Panc1 (cell line): ENCODE data around the gene CUEDC2. TPM values are rescaled to one million over a fixed set of nuclear protein-coding genes. Genes with fewer than 3 reads are reported as not detected.

Source experiments
- ATAC-seq: fragments of 200-7000 bp; cut with Tn5 transposase; 2 replicates; pipeline ENCODE4 v1.9.1; 2020; ENCODE audit warnings: mild to moderate bottlenecking, moderate library complexity
- BruUV-seq: library from RNA; stranded (reverse); fragments of 400-500 nt; replicated peaks from 2 replicates; lab custom pipeline; 2021; lab: Mats Ljungman, UMichigan
- CTCF ChIA-PET: fragments of 300-600 bp; sonication (Branson Sonifier 250); formaldehyde crosslinking; loops from one replicate; lab custom pipeline; 2022; ENCODE audit warnings: antibody characterized with exemption; lab: Charles Lee
- POLR2A ChIA-PET: fragments of 300-600 bp; sonication (Branson Sonifier 250); formaldehyde crosslinking; loops from one replicate; lab custom pipeline; 2022; ENCODE audit warnings: antibody characterized with exemption; lab: Charles Lee
- DNase-seq: peaks from one replicate; pipeline ENCODE4 v3.0.0-alpha.2; 2010; ENCODE audit warnings: low read depth, low spot score
- H3K27ac ChIP-seq: 2 replicates; pipeline ENCODE4 v1.5.1; 2011; ENCODE audit warnings: mild to moderate bottlenecking, low read length, inconsistent platforms
- H3K27me3 ChIP-seq: fragments of 200-500 bp; sonication (Bioruptor generic); 2 replicates; pipeline ENCODE4 v1.6.0; 2014; ENCODE audit warnings: low read length, inconsistent platforms; ENCODE audit not compliant: control insufficient read depth, insufficient read depth
- H3K36me3 ChIP-seq: fragments of 200-500 bp; sonication (Bioruptor generic); 2 replicates; pipeline ENCODE4 v1.5.1; 2014; ENCODE audit warnings: inconsistent platforms, mild to moderate bottlenecking, low read length, moderate library complexity; ENCODE audit not compliant: control insufficient read depth, insufficient read depth
- H3K4me1 ChIP-seq: 2 replicates; pipeline ENCODE4 v1.5.1; 2011; ENCODE audit warnings: inconsistent platforms, mild to moderate bottlenecking, low read length, moderate library complexity; ENCODE audit not compliant: control insufficient read depth, insufficient read depth
- H3K4me3 ChIP-seq, 2 experiments: 2 replicates each; pipeline ENCODE4 v1.5.1; 2011 to 2012; ENCODE audit warnings: low read depth in 2 of 2, low read length in 2 of 2, mild to moderate bottlenecking in 2 of 2, inconsistent platforms in 1 of 2, moderate library complexity in 1 of 2
- H3K9me3 ChIP-seq: fragments of 200-500 bp; sonication (Bioruptor generic); 2 replicates; pipeline ENCODE4 v1.5.1; 2014; ENCODE audit warnings: low read depth, mild to moderate bottlenecking, inconsistent platforms, low read length, moderate library complexity; ENCODE audit not compliant: control insufficient read depth, insufficient read depth
- POLR2AphosphoS5 ChIP-seq: IDR thresholded peaks from 2 replicates; pipeline ENCODE4 v1.6.1; 2012; ENCODE audit warnings: mild to moderate bottlenecking, low read depth, low read length, moderate library complexity
- SIN3A ChIP-seq: IDR thresholded peaks from 2 replicates; pipeline ENCODE4 v1.6.1; 2012; ENCODE audit warnings: low read depth, mild to moderate bottlenecking, low read length, moderate library complexity, borderline replicate concordance; ENCODE audit not compliant: insufficient read depth
- TCF7L2 ChIP-seq: IDR thresholded peaks from 2 replicates; pipeline ENCODE4 v1.6.1; 2011; ENCODE audit warnings: mild to moderate bottlenecking, low read depth, low read length, inconsistent platforms
- in situ Hi-C: cut with HindIII; loops from 2 replicates; pipeline ENCODE4 v1.10.0; 2016; ENCODE audit warnings: low sequenced_read_pairs, low pct_unique_long_range_greater_than_20kb
- intact Hi-C: fragments of 100-400 bp; cut with micrococcal nuclease; formaldehyde crosslinking; loops from one replicate; pipeline ENCODE4 v1.10.0; 2022; ENCODE audit not compliant: unreplicated experiment
- total RNA-seq: library from RNA; stranded (reverse); gene quantifications from one replicate; pipeline ENCODE4 v1.2.1, GENCODE V29; 2021; ENCODE audit not compliant: unreplicated experiment
- TF ChIP-seq, protein P1 (sequence below), 2 experiments: IDR thresholded peaks; 2 replicates each; pipeline ENCODE4 v1.6.1; 2011 to 2012; ENCODE audit warnings: low read depth in 2 of 2, control low read depth in 1 of 2, low read length in 1 of 2, mild to moderate bottlenecking in 1 of 2, moderate library complexity in 1 of 2; ENCODE audit not compliant: insufficient read depth in 1 of 2
- TF ChIP-seq, protein P2 (sequence below): fragments of 450-650 bp; IDR thresholded peaks from 2 replicates; pipeline ENCODE4 v1.5.1; 2017; ENCODE audit warnings: mild to moderate bottlenecking

CUEDC2 gene
- total RNA-seq, 1 experiment from 2014 or later, result 79.3 TPM

DNA sequence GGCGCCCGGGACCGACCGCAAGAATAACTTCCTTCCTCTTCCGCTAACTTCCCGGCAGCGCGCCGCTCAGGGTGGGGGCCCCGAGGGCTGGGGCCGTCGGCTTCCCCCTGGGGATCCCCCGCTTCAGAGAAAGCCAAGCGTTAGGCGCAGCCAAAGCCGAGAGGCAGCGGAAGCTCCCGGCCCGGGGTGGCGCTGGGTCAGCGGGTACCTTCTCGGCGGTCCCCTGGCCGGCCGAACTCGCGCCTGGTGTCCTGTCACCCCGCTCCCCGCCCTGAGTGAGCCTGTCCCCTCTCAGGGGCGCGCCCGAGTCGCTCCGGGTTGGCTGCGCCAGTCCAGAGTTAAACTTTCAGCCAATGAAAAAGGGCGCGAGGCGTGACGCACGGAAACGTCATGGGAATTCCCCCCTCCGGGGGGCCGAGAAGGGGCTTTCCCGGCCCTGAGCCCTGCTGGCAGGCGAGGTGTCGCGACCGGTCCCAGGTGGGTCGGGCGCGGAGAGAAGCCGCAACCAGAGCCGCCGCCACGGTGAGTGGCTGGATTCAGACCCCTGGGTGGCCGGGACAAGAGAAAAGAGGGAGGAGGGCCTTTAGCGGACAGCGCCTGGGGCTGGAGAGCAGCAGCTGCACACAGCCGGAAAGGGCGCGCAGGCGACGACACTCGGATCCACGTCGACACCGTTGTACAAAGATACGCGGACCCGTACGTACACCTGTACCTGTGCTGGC, 38.1 kb downstream of the CUEDC2 start:
- ChIA-PET CTCF (interaction anchor here (0.7 to 1.3 kb wide), 8 partner anchors 9 to 225 kb away, joined by 3 to 6 read pairs (median 3); no protein-coding TSS in a partner anchor), POLR2A (interaction anchor here (0.6 to 0.8 kb wide), 2 partner anchors 23 to 227 kb away, joined by 3 read pairs; no protein-coding TSS in a partner anchor)
- Histone ChIP-seq H3K4me3 (peak overlapping the region; percentile 67 to 89), H3K9me3 (no peaks in the 10 kb centered on the region), H3K27me3 (no peaks in the 10 kb centered on the region; the same call in 1 of the 2 replicates), H3K27ac (peak overlapping the region; percentile 63), H3K4me1 (peaks cover 23% of the 10 kb centered on the region), H3K36me3 (peaks cover 2% of the 10 kb centered on the region; the same call in 1 of the 2 replicates)
- DNase-seq (peak; percentile 79), ATAC-seq (peak; percentile 92)
- intact Hi-C loops (loop anchor here (5.0 kb wide), 1 partner anchor 162 kb away; no protein-coding TSS in a partner anchor), in situ Hi-C loops (no loop called here)
- TF ChIP-seq, protein P1, sequence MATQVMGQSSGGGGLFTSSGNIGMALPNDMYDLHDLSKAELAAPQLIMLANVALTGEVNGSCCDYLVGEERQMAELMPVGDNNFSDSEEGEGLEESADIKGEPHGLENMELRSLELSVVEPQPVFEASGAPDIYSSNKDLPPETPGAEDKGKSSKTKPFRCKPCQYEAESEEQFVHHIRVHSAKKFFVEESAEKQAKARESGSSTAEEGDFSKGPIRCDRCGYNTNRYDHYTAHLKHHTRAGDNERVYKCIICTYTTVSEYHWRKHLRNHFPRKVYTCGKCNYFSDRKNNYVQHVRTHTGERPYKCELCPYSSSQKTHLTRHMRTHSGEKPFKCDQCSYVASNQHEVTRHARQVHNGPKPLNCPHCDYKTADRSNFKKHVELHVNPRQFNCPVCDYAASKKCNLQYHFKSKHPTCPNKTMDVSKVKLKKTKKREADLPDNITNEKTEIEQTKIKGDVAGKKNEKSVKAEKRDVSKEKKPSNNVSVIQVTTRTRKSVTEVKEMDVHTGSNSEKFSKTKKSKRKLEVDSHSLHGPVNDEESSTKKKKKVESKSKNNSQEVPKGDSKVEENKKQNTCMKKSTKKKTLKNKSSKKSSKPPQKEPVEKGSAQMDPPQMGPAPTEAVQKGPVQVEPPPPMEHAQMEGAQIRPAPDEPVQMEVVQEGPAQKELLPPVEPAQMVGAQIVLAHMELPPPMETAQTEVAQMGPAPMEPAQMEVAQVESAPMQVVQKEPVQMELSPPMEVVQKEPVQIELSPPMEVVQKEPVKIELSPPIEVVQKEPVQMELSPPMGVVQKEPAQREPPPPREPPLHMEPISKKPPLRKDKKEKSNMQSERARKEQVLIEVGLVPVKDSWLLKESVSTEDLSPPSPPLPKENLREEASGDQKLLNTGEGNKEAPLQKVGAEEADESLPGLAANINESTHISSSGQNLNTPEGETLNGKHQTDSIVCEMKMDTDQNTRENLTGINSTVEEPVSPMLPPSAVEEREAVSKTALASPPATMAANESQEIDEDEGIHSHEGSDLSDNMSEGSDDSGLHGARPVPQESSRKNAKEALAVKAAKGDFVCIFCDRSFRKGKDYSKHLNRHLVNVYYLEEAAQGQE (IDR thresholded peaks at IDR 0.05; ENCODE audit: insufficient read depth in 1 of 2, low read depth in 2 of 2, low read length in 1 of 2), result peak in 1 of 2 experiments; percentile 77; a peak in 1 of 4 replicates
- peak; percentile 90; the same call in 1 of the 2 replicates for TF ChIP-seq SIN3A
- TF ChIP-seq TCF7L2, result peak; percentile 55; the same call in 1 of the 2 replicates
- TF ChIP-seq, protein P2, sequence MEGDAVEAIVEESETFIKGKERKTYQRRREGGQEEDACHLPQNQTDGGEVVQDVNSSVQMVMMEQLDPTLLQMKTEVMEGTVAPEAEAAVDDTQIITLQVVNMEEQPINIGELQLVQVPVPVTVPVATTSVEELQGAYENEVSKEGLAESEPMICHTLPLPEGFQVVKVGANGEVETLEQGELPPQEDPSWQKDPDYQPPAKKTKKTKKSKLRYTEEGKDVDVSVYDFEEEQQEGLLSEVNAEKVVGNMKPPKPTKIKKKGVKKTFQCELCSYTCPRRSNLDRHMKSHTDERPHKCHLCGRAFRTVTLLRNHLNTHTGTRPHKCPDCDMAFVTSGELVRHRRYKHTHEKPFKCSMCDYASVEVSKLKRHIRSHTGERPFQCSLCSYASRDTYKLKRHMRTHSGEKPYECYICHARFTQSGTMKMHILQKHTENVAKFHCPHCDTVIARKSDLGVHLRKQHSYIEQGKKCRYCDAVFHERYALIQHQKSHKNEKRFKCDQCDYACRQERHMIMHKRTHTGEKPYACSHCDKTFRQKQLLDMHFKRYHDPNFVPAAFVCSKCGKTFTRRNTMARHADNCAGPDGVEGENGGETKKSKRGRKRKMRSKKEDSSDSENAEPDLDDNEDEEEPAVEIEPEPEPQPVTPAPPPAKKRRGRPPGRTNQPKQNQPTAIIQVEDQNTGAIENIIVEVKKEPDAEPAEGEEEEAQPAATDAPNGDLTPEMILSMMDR, result peak; percentile 86
- peak; percentile 47 for TF ChIP-seq POLR2AphosphoS5
- no TSS peak for BruUV-seq

DNA sequence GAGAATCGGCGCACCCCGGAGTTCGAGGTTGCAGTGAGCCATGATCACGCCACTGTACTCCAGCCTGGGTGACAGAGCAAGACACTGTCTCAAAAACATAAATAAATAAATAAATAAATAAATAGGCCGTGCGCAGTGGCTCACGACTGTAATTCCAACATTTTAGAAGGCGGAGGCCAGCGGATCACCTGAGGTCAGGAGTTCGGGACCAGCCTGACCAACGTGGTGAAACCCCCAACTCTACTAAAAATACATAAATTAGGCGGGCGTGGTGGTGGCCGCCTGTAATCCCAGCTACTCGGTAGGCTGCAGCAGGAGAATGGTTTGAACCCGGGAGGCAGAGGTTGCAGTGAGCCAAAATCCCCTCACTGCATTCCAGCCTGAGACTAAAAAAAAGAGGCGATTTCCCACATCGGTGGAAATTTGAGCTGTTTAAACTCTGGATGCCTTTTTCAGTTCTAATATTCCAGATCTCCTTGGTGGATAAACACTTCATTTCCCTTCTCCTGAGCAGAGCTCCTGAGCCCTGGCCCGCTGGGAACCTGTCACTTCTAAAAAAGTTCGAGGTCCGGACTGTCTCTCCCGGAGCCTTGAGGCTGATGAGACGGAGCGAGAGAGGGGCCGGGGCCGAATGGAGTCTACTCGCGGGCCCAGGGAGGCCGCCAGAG, 38.8 kb downstream of the CUEDC2 start:
- intact Hi-C loops, result loop anchor here (5.0 kb wide), 1 partner anchor 161 kb away; no protein-coding TSS in a partner anchor
- TSS peak; percentile 93 for BruUV-seq
- Histone ChIP-seq H3K4me3 (peak overlapping the region; percentile 67 to 89), H3K27ac (peak overlapping the region; percentile 39), H3K9me3 (no peaks in the 10 kb centered on the region), H3K4me1 (peaks cover 21% of the 10 kb centered on the region), H3K27me3 (no peaks in the 10 kb centered on the region; the same call in 1 of the 2 replicates), H3K36me3 (peaks cover 2% of the 10 kb centered on the region; the same call in 1 of the 2 replicates)
- DNase-seq (no peak), ATAC-seq (no peak; the same call in 1 of the 2 replicates)
- TF ChIP-seq POLR2AphosphoS5 (no peak), SIN3A (no peak)
- TF ChIP-seq, protein P2, result peak; percentile 100; the same call in 1 of the 2 replicates
- in situ Hi-C loops, result no loop called here
- ChIA-PET CTCF (interaction anchor here (0.7 to 1.3 kb wide), 7 partner anchors 9 to 224 kb away, joined by 3 to 6 read pairs (median 3); no protein-coding TSS in a partner anchor), POLR2A (interaction anchor here (0.6 kb wide), 2 partner anchors 226 to 263 kb away, joined by 3 to 4 read pairs; no protein-coding TSS in a partner anchor)
